ENCODE results near the gene KATNB1. TPM values are rescaled to one million over a fixed set of nuclear protein-coding genes. Genes with fewer than 3 reads are reported as not detected.

The KATNB1 gene
- total RNA-seq, 1 experiment from 2014 or later = 60.4 TPM

DNA sequence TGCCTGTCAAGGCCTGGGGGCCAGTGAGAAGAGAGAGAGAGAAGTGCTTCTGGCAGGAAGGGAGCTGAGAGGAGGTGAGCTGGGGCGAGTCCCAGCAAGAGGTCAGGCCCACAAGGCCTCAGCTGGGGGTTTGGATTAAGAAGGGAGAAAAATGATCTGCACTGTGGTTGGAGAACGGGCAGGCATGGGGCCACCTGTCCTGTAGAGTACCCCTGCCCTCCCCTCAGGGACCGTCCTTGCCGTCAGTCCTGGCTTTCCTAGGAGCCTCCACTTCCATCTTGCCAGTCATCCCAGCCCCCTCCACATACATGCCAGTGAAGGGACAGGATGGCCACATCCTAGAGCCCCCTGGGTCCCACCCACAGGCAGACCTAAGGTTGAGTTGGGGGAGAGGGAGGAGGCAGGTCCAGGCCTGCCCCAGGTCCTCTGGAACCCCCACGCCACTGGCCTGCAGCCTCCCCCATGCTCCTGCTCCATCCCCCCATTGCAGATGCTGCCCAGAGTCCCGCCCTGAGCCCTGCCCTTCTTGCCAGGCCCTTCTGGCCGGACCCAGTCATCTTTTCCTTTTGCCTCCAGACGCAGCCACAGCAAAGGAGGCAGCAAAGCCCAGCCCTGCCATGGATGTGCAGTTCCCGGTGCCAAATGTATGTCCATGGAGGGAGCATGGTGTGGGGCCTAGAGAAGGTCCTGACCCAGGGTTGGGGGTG, 18.9 kb downstream of the KATNB1 start:
- TF ChIP-seq, protein P1, sequence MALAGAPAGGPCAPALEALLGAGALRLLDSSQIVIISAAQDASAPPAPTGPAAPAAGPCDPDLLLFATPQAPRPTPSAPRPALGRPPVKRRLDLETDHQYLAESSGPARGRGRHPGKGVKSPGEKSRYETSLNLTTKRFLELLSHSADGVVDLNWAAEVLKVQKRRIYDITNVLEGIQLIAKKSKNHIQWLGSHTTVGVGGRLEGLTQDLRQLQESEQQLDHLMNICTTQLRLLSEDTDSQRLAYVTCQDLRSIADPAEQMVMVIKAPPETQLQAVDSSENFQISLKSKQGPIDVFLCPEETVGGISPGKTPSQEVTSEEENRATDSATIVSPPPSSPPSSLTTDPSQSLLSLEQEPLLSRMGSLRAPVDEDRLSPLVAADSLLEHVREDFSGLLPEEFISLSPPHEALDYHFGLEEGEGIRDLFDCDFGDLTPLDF (CRISPR knock-in tag; IDR thresholded peaks at IDR 0.05) = no peak
- CTCF ChIA-PET = interaction anchor here (0.6 kb wide), 1 partner anchor 506 kb away, joined by 3 read pairs; no protein-coding TSS in a partner anchor
- Mint-ChIP-seq H3K9me3 (no peaks in the 10 kb centered on the region), H3K4me3 (no peak overlapping the region), H3K36me3 (peaks cover 5% of the 10 kb centered on the region; the same call in 1 of the 2 replicates), H3K27ac (0 out of 2 replicates have a peak overlapping the region, but pooled peaks have one; percentile 45), H3K27me3 (ENCODE audit: low read depth) (no peaks in the 10 kb centered on the region), H3K4me1 (peaks cover 5% of the 10 kb centered on the region)
- ATAC-seq (no peak), DNase-seq (ENCODE audit: low spot score) (no peak)
- POLR2A ChIA-PET = no interaction called here

DNA sequence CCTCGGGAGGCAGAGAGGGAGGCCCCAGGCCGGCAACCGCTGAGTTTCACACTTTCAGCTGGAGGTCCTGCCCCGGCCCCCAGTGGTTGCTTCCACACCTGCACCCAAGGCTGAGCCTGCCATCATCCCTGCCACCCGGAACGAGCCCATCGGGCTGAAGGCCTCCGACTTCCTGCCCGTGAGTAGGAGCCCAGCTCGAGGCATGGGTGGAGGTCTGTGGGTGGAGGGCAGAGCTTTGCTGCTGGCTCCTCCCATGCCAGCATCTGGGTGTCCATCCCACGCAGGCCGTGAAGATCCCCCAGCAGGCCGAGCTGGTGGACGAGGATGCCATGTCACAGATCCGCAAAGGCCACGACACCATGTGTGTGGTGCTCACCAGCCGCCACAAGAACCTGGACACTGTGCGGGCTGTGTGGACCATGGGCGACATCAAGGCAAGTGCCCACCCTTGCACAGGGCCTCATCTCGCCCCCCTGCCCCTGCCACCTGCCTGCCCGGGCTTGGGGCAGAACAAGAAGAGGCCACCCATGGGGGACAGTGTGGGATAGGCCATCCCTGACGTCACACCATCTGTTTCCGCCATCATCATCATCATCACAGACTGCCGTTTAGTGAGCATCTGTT, 19.6 kb downstream of the KATNB1 start:
- no peaks in the 10 kb centered on the region for H3K9me3 Mint-ChIP-seq
- no peak overlapping the region for H3K4me3 Mint-ChIP-seq
- CTCF ChIA-PET = interaction anchor here (0.6 to 1.5 kb wide), 3 partner anchors 10 to 505 kb away, joined by 3 read pairs; no protein-coding TSS in a partner anchor
- DNase-seq (ENCODE audit: low spot score) (no peak), ATAC-seq (no peak)
- peaks cover 5% of the 10 kb centered on the region; the same call in 1 of the 2 replicates for H3K36me3 Mint-ChIP-seq
- POLR2A ChIA-PET = no interaction called here
- no peak for TF ChIP-seq PRRX2 (CRISPR knock-in tag; IDR thresholded peaks at IDR 0.05)
- no peak for TF ChIP-seq SMAD4 (CRISPR knock-in tag; IDR thresholded peaks at IDR 0.05)
- TF ChIP-seq, protein P2, sequence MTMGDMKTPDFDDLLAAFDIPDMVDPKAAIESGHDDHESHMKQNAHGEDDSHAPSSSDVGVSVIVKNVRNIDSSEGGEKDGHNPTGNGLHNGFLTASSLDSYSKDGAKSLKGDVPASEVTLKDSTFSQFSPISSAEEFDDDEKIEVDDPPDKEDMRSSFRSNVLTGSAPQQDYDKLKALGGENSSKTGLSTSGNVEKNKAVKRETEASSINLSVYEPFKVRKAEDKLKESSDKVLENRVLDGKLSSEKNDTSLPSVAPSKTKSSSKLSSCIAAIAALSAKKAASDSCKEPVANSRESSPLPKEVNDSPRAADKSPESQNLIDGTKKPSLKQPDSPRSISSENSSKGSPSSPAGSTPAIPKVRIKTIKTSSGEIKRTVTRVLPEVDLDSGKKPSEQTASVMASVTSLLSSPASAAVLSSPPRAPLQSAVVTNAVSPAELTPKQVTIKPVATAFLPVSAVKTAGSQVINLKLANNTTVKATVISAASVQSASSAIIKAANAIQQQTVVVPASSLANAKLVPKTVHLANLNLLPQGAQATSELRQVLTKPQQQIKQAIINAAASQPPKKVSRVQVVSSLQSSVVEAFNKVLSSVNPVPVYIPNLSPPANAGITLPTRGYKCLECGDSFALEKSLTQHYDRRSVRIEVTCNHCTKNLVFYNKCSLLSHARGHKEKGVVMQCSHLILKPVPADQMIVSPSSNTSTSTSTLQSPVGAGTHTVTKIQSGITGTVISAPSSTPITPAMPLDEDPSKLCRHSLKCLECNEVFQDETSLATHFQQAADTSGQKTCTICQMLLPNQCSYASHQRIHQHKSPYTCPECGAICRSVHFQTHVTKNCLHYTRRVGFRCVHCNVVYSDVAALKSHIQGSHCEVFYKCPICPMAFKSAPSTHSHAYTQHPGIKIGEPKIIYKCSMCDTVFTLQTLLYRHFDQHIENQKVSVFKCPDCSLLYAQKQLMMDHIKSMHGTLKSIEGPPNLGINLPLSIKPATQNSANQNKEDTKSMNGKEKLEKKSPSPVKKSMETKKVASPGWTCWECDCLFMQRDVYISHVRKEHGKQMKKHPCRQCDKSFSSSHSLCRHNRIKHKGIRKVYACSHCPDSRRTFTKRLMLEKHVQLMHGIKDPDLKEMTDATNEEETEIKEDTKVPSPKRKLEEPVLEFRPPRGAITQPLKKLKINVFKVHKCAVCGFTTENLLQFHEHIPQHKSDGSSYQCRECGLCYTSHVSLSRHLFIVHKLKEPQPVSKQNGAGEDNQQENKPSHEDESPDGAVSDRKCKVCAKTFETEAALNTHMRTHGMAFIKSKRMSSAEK (CRISPR knock-in tag; IDR thresholded peaks at IDR 0.05; ENCODE audit: borderline replicate concordance) = no peak
- TF ChIP-seq, protein P3, sequence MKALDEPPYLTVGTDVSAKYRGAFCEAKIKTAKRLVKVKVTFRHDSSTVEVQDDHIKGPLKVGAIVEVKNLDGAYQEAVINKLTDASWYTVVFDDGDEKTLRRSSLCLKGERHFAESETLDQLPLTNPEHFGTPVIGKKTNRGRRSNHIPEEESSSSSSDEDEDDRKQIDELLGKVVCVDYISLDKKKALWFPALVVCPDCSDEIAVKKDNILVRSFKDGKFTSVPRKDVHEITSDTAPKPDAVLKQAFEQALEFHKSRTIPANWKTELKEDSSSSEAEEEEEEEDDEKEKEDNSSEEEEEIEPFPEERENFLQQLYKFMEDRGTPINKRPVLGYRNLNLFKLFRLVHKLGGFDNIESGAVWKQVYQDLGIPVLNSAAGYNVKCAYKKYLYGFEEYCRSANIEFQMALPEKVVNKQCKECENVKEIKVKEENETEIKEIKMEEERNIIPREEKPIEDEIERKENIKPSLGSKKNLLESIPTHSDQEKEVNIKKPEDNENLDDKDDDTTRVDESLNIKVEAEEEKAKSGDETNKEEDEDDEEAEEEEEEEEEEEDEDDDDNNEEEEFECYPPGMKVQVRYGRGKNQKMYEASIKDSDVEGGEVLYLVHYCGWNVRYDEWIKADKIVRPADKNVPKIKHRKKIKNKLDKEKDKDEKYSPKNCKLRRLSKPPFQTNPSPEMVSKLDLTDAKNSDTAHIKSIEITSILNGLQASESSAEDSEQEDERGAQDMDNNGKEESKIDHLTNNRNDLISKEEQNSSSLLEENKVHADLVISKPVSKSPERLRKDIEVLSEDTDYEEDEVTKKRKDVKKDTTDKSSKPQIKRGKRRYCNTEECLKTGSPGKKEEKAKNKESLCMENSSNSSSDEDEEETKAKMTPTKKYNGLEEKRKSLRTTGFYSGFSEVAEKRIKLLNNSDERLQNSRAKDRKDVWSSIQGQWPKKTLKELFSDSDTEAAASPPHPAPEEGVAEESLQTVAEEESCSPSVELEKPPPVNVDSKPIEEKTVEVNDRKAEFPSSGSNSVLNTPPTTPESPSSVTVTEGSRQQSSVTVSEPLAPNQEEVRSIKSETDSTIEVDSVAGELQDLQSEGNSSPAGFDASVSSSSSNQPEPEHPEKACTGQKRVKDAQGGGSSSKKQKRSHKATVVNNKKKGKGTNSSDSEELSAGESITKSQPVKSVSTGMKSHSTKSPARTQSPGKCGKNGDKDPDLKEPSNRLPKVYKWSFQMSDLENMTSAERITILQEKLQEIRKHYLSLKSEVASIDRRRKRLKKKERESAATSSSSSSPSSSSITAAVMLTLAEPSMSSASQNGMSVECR (CRISPR knock-in tag; IDR thresholded peaks at IDR 0.05; ENCODE audit: borderline replicate concordance) = no peak
- TF ChIP-seq, protein P4, sequence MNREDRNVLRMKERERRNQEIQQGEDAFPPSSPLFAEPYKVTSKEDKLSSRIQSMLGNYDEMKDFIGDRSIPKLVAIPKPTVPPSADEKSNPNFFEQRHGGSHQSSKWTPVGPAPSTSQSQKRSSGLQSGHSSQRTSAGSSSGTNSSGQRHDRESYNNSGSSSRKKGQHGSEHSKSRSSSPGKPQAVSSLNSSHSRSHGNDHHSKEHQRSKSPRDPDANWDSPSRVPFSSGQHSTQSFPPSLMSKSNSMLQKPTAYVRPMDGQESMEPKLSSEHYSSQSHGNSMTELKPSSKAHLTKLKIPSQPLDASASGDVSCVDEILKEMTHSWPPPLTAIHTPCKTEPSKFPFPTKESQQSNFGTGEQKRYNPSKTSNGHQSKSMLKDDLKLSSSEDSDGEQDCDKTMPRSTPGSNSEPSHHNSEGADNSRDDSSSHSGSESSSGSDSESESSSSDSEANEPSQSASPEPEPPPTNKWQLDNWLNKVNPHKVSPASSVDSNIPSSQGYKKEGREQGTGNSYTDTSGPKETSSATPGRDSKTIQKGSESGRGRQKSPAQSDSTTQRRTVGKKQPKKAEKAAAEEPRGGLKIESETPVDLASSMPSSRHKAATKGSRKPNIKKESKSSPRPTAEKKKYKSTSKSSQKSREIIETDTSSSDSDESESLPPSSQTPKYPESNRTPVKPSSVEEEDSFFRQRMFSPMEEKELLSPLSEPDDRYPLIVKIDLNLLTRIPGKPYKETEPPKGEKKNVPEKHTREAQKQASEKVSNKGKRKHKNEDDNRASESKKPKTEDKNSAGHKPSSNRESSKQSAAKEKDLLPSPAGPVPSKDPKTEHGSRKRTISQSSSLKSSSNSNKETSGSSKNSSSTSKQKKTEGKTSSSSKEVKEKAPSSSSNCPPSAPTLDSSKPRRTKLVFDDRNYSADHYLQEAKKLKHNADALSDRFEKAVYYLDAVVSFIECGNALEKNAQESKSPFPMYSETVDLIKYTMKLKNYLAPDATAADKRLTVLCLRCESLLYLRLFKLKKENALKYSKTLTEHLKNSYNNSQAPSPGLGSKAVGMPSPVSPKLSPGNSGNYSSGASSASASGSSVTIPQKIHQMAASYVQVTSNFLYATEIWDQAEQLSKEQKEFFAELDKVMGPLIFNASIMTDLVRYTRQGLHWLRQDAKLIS (CRISPR knock-in tag; IDR thresholded peaks at IDR 0.05; ENCODE audit: borderline replicate concordance) = no peak
- TF ChIP-seq, protein P5, sequence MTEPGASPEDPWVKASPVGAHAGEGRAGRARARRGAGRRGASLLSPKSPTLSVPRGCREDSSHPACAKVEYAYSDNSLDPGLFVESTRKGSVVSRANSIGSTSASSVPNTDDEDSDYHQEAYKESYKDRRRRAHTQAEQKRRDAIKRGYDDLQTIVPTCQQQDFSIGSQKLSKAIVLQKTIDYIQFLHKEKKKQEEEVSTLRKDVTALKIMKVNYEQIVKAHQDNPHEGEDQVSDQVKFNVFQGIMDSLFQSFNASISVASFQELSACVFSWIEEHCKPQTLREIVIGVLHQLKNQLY (CRISPR knock-in tag; IDR thresholded peaks at IDR 0.05) = no peak
- TF ChIP-seq, protein P6, sequence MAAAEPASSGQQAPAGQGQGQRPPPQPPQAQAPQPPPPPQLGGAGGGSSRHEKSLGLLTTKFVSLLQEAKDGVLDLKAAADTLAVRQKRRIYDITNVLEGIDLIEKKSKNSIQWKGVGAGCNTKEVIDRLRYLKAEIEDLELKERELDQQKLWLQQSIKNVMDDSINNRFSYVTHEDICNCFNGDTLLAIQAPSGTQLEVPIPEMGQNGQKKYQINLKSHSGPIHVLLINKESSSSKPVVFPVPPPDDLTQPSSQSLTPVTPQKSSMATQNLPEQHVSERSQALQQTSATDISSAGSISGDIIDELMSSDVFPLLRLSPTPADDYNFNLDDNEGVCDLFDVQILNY (CRISPR knock-in tag; IDR thresholded peaks at IDR 0.05) = no peak
- TF ChIP-seq OVOL2 (CRISPR knock-in tag; IDR thresholded peaks at IDR 0.05; ENCODE audit: borderline replicate concordance) = no peak
- TF ChIP-seq FOXP1 (CRISPR knock-in tag; IDR thresholded peaks at IDR 0.05; ENCODE audit: borderline replicate concordance) = no peak
- no peak overlapping the region for H3K27ac Mint-ChIP-seq
- no peaks in the 10 kb centered on the region for H3K27me3 Mint-ChIP-seq (ENCODE audit: low read depth)
- peaks cover 11% of the 10 kb centered on the region for H3K4me1 Mint-ChIP-seq
